HG03103 (cell line): ENCODE measurements around the gene BLOC1S5.
"Not testable (repeated sequence)": the region's sequence is repeated elsewhere in the genome, so short reads cannot be mapped to it uniquely, and the experiment has no call there.

Experiments used
- ATAC-seq: cut with Tn5 transposase; IDR thresholded peaks from one replicate; pipeline ENCODE4 v1.9.1; 2021; ENCODE audit warnings: low read depth; ENCODE audit not compliant: unreplicated experiment

Gene BLOC1S5

DNA sequence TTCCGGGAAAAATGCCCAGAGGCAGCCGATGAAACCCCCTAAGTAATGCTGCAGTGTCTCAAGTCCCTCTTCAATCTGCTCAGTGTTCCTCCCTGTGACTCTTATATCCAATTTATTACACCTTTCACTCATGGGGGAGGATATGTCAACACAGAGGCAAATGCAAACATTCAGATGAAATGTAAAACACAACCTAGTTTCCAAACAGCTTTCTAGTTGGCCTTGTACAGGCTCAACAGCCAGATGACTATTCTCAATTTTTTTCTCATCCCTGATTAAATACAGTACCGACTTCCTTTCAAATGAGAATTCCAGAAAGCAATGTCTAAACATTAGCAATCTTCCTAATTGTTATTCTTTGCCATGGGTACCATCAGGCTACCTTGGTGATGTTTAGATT, 65.0 kb downstream of the BLOC1S5 start:
- no peak for ATAC-seq

DNA sequence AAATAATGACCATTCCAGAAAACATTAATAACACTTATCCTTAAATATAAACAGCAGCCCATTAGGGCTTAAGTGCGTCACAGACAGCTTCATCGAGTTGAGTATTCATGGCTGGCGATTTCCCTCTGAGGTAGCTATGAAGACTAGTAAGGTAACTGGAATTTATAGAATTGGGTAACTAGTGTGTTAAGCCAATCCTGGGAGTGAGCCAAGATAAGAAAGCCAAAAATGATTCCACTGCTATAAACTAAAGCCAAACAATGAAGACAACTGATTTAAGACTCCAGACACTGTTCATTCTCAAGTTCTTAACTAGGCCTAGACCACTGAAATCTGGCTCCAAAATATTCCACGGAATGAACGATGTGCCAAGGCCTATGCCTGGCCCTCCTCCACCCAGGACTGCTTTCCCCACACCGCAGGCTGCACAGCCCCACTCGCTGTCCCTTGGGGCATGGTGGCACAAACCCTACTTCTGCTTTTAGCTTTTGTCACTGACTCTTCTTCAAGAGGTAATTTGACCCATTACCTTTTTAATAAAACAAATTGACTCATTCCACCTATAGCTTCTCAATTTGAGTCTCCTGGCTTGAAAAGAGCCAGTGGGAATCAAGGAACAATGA, 66.0 kb downstream of the BLOC1S5 start:
- no peak for ATAC-seq

DNA sequence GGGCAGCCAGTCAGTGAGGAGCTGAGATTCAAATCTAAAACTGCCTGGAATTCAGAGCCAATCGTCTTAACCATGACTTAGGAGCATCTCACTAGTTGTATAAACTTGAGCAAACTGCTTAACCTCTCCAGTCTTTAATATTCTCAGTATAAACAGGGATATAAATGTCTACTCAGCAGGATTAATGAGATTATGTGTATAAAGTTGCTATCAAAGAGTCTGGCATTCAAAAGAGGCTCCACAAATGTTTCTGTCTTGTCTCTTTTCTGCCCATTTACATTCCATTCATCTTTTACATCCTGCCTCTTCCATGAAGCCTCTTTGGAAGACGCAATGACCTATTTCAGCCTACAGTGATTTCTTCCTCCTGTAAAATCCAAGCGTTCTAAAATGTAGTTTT, 66.9 kb downstream of the BLOC1S5 start:
- no peak for ATAC-seq

DNA sequence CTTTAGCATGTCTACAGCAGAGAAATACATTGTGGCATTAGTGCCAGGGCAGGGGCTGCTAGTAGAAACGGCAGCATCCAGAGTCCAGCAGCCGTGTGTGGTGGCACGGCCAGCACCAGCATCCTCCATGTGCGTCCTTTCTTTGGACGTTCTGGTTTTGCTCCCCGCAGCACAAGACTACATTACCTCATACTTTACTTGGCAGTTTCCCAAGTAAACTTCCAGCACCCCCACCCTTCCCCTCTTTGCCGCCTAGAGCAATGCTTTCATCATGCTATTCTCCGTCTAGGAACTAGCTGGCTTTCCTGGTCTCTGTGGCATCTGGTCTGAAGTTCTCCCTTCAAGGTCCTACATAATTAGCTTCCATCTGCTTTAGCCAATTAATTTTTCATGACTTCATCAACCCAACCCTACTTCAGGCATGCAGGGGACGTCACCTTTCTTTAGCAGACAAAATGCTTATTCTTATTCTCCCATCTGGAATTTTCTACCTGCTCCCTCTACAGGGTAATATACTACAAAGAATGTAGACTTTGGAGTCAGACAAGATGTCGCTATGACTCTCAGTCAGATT, 67.6 kb downstream of the BLOC1S5 start:
- no peak for ATAC-seq

DNA sequence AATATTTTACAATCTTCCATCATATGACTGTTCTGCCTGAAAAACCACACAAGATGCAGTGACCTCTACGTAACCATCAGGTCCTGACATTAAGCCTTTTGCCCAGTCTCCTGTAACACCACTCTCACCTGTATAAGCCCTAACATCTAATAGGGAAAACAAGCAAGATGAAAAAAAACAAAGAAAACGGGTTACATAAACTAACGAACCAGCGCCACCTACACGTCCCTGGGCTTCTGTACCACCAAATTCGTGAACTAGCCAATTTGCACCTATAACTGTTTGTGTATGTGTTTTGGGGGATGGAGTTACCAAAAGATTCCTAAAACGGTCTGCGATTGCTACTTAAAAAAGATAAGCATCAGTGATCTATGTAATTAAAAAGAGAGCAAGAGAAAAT, 70.2 kb downstream of the BLOC1S5 start:
- ATAC-seq: no peak

DNA sequence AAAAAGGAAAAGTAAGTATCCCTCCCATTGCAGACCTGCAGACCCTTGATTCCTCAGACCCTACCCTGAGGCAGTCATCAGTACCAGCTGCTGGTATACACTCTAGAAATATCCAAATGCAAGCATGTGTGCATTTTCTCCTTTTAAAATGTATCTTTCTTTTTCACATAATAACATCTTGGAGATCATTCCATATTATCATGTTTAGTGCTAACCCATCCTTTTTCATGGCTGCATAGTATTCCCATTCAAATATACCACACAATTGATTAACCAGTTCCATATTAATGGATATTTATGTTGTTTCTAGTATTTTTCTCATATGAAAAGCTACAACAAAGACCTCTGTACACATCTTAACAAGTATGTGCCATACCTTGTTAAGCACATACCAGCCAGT, 70.8 kb downstream of the BLOC1S5 start:
- ATAC-seq: no peak

DNA sequence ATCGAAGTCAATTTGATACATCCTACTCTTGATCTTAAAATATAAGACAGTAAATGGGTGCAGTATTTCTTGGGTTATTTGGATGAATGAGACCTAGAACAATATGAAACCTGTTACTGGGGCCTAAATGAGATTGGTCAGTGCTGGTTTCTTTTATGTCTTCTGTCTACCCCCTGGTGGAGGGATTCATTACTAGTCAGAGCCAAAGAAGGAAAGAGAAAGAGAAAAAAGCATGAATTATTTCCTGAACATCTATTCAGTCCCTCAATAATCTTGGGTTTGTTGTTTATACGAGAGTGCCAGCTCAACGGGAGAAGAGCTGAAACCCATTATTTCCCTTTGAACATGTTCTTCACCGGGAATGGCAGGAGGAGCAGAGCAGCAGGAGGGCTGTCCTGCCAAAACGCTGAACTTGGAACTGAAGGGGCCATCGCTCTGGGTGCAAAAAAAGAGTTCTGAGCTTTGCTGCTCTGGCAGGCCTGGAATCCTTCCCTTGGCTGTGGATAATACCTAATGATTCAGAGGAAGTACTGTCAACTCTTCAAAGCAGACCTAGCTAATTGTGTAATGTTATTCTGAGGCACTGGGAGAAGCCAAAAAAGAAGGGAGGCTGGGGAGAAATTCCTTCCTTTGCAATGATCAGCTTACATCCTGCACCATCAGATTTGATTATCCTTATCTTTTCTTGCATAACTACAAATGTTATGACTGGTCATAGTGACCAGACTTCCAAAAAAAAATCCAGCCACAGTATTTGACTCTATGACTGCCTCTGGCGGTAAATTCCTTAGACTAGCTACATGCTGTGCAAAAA, 72.0 kb downstream of the BLOC1S5 start:
- peak; percentile 67 for ATAC-seq

DNA sequence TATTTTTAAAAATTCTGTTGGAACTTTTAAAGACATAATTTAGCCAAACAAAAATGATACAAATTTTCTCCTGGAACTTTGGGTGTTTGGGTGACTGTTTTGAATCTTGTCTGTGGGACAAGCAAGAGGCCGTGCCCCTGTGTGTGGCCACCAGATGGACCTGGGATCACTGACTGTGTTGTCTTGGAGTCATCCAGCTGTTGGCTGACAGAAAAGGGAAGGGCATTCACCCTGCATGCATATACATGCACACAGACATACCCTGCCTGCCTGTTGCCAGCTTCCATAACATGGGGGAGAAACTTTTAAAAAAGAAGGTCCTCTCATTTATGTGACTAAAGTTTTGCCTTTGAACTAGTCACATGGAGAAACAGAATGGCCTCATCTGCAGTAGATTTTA, 72.7 kb downstream of the BLOC1S5 start:
- no peak for ATAC-seq

DNA sequence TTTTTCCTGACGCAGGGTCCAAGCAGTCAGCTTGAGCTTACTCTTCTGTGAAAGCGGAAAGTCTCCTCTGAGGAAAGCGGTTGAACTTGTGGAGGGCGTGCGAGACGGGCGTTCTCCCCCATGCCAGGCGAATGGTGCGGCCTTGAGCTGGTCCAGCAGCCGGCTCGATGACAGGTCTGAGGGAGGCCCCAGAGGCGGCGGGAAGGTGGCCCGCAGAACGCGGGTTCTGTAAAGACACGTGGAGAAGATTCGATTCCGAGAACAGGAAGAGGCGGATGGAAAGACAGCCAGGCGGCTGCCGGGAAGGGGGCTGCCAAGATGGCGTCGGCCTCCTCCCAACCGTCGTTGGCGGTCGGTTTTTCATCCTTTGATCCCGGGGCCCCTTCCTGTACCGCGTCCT, 78.0 kb downstream of the BLOC1S5 start:
- no peak for ATAC-seq

DNA sequence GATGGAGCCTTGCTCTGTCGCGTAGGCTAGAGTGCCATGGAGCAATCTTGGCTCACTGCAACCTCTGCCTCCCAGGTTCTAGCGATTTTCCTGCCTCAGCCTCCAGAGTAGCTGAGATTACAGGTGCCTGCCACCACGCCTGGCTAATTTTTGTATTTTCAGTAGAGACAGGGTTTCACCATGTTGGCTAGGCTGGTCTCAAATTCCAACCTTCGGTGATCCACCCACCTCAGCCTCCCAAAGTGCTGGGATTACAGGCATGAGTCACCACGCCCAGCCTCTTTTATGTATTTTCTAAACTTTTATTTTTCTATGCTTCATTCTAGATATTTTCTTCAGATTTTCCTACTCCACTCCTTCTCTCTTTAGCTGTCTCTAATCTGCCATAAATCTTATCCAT, 80.2 kb downstream of the BLOC1S5 start:
- ATAC-seq: not testable (repeated sequence)

DNA sequence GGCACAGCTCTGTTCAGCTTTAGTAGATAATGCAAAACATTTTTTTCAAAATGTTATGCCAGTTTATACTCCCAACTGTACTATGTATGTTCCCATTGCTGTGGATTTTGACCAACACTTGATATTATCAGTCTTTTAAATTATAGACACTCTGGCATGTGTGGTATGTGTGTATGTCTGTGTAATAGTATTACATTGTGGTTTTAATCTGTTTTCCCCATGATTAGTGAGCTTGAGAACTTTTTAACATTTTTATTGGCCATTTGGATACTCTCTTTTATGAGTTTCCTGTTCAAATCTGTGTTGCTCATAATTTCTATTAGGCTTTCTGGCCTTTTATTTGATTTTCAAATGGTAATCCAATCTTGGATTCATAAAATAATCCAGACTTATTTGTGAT, 84.4 kb downstream of the BLOC1S5 start:
- no peak for ATAC-seq

DNA sequence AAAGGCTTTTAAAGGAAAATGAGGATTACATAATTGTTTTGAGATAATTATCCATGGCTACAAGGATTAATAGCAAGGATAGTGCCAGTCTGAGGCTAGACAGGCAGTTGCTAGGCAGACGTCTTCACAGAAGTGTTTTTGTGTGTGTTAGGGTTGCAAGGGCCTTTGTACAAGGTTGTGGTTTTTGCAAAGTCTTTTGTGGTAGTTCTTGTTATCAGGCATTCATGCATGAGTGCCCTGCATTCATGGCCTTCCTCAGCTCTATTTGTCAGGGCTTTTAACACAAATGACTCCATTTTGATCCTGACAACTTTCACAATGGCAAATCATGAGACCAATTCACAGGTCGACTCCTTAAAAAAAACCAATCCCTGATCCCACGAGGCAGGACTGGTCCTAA, 85.5 kb downstream of the BLOC1S5 start:
- peak; percentile 77 for ATAC-seq

DNA sequence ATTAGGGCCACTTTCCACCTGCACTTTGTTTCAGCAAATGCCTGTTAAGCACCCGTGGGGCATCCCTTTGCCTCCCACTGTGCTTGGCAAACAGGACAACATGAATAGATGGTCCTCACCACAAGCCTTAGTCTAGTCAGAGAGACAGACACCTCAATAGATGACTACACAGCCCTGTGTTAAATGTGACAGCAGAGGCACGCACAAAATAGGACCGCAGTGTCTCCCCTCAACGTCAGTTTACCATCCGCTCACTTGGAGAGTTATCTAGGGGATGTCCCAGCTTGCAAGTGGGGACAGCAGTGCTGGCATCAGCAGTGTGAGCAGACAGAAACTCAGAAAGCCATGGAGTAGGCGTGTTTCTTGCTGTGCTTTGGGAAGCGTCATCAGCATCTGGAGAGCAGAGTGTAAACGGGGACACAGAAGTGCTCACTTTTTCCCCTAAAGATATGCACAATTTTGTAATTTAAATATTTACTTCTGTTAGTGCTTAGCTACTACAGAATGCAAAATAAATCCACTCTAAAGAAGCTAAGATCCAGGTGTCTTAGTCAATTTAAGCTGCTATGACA, 87.6 kb downstream of the BLOC1S5 start:
- ATAC-seq: no peak

DNA sequence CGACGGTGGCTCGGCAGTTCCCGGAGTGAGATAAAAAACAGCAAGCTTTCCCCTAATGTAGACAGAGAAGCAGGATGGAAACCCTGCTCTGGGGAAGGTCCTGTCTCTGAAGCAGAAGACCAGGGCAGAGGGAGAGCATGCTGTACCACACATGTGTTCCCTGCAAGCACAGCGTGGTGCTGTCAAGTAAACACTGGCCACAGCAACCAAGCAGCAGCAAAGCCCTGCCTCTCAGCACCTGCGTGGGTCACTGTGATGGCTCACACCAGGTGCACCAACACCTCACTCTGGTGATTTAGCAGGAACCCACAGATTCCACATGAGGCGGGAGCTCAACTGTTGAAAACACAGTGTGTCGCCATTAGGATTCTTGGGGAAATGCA, 88.4 kb downstream of the BLOC1S5 start:
- ATAC-seq: no peak

DNA sequence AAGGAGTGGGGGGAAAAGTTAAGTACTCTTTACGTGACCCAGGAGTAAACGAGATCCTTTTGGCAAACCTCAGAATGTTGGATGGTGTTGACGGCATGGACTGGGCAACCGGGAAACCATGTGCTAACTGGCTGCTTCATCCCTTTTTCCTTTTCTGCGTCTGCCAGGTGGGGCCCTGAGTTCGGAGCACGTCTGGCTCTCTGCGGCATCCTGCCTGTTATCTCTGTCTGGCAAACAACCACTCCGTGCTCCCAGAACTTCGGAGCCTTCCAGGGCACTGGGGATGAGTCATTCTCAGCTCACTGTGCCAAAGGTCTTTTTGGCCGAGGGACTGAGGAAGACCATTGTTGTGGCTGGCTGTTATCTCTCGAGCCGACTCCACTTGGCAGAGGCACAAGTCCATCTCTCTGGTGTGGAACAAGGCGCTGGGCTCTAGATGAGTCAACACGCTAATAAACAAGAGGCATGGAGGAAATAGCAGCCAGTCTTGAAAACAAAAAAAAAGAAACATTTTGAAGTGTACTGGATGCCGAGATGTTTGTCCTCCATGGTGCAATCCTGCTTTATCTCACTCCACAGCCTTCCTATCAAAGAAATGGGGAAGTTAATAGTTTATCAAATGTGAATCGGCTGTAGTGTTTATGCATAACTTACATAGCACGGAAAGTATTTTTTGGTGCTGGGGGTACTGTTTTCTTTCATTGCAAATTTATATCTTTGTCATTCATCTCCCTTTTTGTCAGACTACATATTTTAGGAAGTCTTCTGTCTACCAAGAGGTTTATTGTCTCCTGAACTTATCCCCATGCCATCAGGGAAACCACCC, 89.0 kb downstream of the BLOC1S5 start:
- peak; percentile 45 for ATAC-seq

DNA sequence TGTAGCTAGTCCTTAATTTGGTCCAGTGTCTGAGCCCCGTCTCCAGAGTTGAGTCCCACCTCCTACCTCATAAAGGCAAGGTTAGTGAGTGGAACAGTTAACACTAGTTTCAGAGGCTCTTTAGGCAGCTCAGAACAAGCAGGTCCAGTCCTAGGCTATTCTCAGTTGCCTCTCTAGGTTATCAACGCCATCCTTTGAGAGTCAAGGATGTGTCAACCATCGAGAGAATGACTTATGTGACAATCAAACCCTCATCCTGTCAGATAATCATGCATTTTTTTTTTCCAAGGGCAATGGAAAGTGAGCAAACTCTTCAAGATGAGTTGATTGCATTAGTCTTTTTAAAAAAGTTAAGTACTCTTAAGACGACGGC, 89.6 kb downstream of the BLOC1S5 start:
- no peak for ATAC-seq

DNA sequence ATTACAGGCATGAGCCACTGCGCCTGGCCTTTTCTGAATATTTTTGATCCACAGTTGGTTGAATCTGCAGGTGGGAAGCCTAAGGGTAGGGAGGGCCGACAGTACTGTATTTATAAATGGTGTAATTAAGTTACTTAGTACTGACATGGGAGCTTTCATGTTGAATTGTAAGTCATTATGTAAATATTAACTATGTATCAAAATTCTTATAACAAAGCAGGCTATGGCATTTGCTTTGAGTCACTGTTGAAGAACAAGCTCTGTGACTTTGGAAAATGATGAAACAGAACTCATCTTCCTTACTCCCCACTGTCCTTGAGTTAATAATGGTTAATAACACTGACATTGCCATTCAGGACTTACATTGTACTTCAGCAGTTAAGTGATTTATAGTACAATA, 90.6 kb downstream of the BLOC1S5 start:
- no peak for ATAC-seq

DNA sequence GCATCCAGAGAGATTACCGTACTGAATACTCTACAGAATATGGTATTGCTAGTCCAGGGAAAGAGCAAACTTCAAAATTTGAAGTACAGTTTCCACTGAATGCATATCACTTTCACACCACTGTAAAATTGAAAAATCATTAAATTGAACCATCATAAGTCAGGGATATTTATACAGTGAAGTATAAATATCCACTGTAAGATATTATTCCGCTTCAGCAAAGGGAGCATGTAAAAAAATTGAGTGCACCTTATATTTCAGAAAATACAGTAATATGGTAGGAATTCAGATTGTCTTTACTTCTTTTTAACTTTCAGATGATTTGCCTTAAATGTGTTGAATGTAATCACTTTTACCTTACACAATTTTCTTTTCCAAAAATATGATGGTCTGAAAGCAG, 92.7 kb downstream of the BLOC1S5 start:
- no peak for ATAC-seq

DNA sequence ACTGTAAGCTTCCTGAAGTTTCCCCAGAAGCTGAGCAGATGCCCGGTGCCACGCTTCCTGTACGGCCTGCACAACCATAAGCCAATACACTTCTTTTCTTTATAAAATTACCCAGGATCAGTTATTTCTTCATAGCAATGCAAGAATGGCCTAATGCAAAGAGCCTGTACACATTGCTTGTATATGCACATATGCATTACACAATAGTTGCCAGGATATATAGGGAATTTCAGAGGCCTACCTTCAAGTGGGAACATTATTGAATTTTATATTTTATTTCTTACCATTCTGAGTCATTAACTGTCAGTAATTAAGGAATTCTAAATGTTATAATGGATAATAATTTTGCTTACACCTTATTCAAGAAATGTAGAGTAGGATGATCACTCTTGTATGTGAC, 93.6 kb downstream of the BLOC1S5 start:
- ATAC-seq: no peak
